NT2/D1 (cell line): ENCODE data around the gene COMMD8.

ENCODE experiments used
- DNase-seq: peaks from one replicate; pipeline ENCODE4 v3.0.0-alpha.2; 2011; ENCODE audit warnings: low read depth, low spot score
- H3K27me3 ChIP-seq: 2 replicates; pipeline ENCODE4 v1.6.0; 2011; ENCODE audit warnings: mild to moderate bottlenecking; ENCODE audit not compliant: insufficient read length, insufficient read depth
- H3K36me3 ChIP-seq: 2 replicates; pipeline ENCODE4 v1.6.1; 2011; ENCODE audit warnings: mild to moderate bottlenecking, low read length, mixed read lengths; ENCODE audit not compliant: insufficient read depth, insufficient read length
- H3K4me1 ChIP-seq: 2 replicates; pipeline ENCODE4 v1.5.1; 2011; ENCODE audit not compliant: insufficient read depth, insufficient read length
- H3K4me3 ChIP-seq: 2 replicates; pipeline ENCODE4 v1.5.1; 2011; ENCODE audit warnings: low read depth; ENCODE audit not compliant: insufficient read length
- H3K9ac ChIP-seq: 2 replicates; pipeline ENCODE4 v1.6.0; 2011; ENCODE audit warnings: low read depth; ENCODE audit not compliant: insufficient read length
- H3K9me3 ChIP-seq: 2 replicates; pipeline ENCODE4 v1.5.1; 2011; ENCODE audit warnings: mild to moderate bottlenecking, low read length; ENCODE audit not compliant: insufficient read depth
- SUZ12 ChIP-seq: IDR thresholded peaks from 2 replicates; pipeline ENCODE4 v1.6.1; 2011; ENCODE audit not compliant: insufficient read length, insufficient read depth; ENCODE audit errors: extremely low read depth
- YY1 ChIP-seq: IDR thresholded peaks from 2 replicates; pipeline ENCODE4 v1.6.1; 2011; ENCODE audit not compliant: insufficient read length, insufficient read depth
- ZNF274 ChIP-seq: IDR thresholded peaks from 2 replicates; pipeline ENCODE4 v1.6.1; 2011; ENCODE audit warnings: mild to moderate bottlenecking, low read depth, low read length

COMMD8 gene

GRCh38 chr4:47419296-47419695, 44.2 kb downstream of the COMMD8 start:
- Histone ChIP-seq H3K27me3 (no peaks in the 10 kb centered on the region), H3K9me3 (no peaks in the 10 kb centered on the region), H3K36me3 (no peaks in the 10 kb centered on the region), H3K9ac (no peak overlapping the region), H3K4me1 (no peaks in the 10 kb centered on the region), H3K4me3 (no peak overlapping the region)
- no peak for DNase-seq
- TF ChIP-seq SUZ12, result no peak
- TF ChIP-seq ZNF274, result no peak
- no peak for TF ChIP-seq YY1

DNA sequence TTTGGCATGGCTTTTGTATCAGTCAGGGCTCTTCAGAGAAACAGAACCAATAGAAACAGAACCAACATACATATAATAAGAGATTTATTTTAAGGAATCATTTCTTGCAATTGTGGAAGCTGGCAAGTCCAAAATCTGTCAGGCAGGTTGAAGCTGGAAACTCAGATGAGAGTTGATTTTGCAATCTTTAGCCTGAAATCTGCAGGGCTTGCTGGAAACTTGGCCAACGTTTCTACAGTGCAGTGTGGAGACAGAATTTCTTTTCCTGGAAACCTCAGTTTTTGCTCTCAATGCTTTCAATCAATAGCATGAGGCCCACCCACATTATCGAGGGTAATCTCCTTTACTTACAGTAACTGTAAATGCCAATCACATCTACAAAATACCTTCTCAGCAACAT, 45.4 kb downstream of the COMMD8 start:
- Histone ChIP-seq H3K4me3 (no peak overlapping the region), H3K36me3 (no peaks in the 10 kb centered on the region), H3K9me3 (no peaks in the 10 kb centered on the region), H3K9ac (no peak overlapping the region), H3K4me1 (no peaks in the 10 kb centered on the region), H3K27me3 (no peaks in the 10 kb centered on the region)
- no peak for TF ChIP-seq SUZ12
- DNase-seq, result no peak

DNA sequence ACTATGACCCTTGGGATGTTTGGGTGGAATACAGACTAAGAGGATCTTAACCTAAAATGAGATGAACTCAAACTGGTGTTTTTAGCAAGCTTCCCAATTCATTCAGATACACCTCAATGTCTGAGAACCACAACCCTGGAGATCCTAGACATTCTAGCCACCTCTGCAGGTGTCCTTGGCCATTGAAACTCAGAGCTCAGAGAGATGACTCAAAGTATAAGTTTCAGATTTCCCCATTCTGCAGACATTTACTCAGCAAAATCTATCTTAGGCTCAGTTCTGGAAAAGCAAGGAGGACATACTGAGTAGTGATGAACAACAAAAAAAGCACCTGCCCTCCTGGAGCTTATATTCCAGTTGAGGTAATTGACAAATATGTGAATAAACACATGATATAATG, 47.8 kb downstream of the COMMD8 start:
- no peak for TF ChIP-seq SUZ12
- TF ChIP-seq ZNF274, result no peak
- no peak for TF ChIP-seq YY1
- Histone ChIP-seq H3K4me3 (no peak overlapping the region), H3K36me3 (no peaks in the 10 kb centered on the region), H3K27me3 (no peaks in the 10 kb centered on the region), H3K9ac (no peak overlapping the region), H3K9me3 (no peaks in the 10 kb centered on the region), H3K4me1 (no peaks in the 10 kb centered on the region)
- no peak for DNase-seq

DNA sequence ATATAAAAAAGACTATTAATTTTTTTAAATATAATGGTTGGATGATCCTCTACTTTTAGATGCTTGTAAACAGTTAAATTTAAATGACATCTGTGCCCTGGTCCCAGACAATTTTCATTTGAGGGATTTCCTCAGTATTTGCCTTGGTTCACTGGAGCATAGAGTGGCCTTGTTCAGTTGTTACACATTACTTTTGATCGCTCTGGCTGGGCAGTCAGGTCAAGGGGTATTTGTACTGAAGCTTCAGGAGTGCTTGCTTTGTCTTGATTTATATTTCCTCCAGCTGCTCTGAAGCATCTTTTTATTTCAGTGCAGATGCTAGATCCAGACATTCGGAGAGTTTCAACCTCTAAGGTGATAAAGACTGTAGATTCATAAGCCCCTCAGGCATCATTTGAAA, 50.0 kb downstream of the COMMD8 start:
- H3K4me1 ChIP-seq, result no peaks in the 10 kb centered on the region
- H3K4me3 ChIP-seq, result no peak overlapping the region
- H3K36me3 ChIP-seq, result no peaks in the 10 kb centered on the region
- no peak overlapping the region for H3K9ac ChIP-seq
- no peak for TF ChIP-seq SUZ12
- TF ChIP-seq ZNF274, result no peak
- TF ChIP-seq YY1, result no peak
- no peaks in the 10 kb centered on the region for H3K9me3 ChIP-seq
- no peaks in the 10 kb centered on the region for H3K27me3 ChIP-seq
- DNase-seq, result no peak

DNA sequence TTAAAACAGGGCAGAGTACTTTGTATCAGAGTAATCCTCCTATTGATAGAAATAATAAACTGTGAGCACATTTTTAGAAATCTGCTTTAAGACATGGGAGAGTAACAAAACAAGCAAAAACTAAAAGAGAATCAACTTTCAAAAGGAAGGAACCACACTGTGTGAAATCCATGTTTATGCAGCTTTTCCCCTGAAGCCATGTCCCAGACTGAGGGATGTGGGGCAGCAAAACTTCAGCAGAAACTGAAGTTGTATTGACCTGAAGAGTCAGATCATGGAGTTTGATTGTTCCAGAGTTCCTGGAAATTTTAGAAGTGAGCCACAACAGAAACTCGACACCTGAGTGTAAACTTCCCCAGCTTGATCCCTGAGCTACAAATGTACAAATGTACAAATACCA, 53.2 kb downstream of the COMMD8 start:
- H3K9me3 ChIP-seq, result no peaks in the 10 kb centered on the region
- DNase-seq, result no peak
- H3K27me3 ChIP-seq, result no peaks in the 10 kb centered on the region
- H3K36me3 ChIP-seq, result no peaks in the 10 kb centered on the region
- no peaks in the 10 kb centered on the region for H3K4me1 ChIP-seq
- no peak overlapping the region for H3K9ac ChIP-seq
- no peak overlapping the region for H3K4me3 ChIP-seq
- no peak for TF ChIP-seq SUZ12
- TF ChIP-seq YY1, result no peak
- TF ChIP-seq ZNF274, result no peak

- Histone ChIP-seq H3K4me1 (no peaks in the 10 kb centered on the region), H3K9me3 (no peaks in the 10 kb centered on the region), H3K36me3 (no peaks in the 10 kb centered on the region), H3K9ac (no peak overlapping the region), H3K27me3 (no peaks in the 10 kb centered on the region), H3K4me3 (no peak overlapping the region)
- no peak for DNase-seq
- TF ChIP-seq ZNF274, result no peak
These were observed 57.1 kb downstream of the COMMD8 start for GRCh38 chr4:47406408-47406807.
